HAP-1 (cell line): ENCODE measurements around the gene PCBP3.

Experiments used
- DNase-seq, 2 experiments: peaks; one replicate each; pipeline ENCODE4 v3.0.0-alpha.2; 2016 to 2020; ENCODE audit warnings: low spot score in 2 of 2
- H3K27me3 ChIP-seq: fragments of 250-450 bp; sonication (Bioruptor Pico); 2 replicates; pipeline ENCODE4 v1.5.1; 2020; ENCODE audit warnings: low read depth, mild to moderate bottlenecking, moderate library complexity
- H3K36me3 ChIP-seq: fragments of 250-450 bp; sonication (Bioruptor Pico); replicated peaks from 2 replicates; pipeline ENCODE4 v1.5.1; 2020; ENCODE audit warnings: mild to moderate bottlenecking
- H3K4me1 ChIP-seq: fragments of 250-450 bp; sonication (Bioruptor Pico); 2 replicates; pipeline ENCODE4 v1.5.1; 2020; ENCODE audit warnings: mild to moderate bottlenecking
- H3K4me3 ChIP-seq: fragments of 250-450 bp; sonication (Bioruptor Pico); 2 replicates; pipeline ENCODE4 v1.5.1; 2020; ENCODE audit warnings: mild to moderate bottlenecking, moderate library complexity
- H3K9me3 ChIP-seq: fragments of 250-450 bp; sonication (Bioruptor Pico); 2 replicates; pipeline ENCODE4 v1.5.1; 2020; ENCODE audit warnings: mild to moderate bottlenecking, moderate library complexity
- in situ Hi-C: fragments of 300-500 bp; cut with MboI; formaldehyde crosslinking; loops from 3 replicates; pipeline ENCODE4 v1.14.3; 2020; ENCODE audit warnings: low sequenced_read_pairs, inconsistent platforms, mixed read lengths

The PCBP3 gene

GRCh38 chr21:45864436-45864835 lies 220.9 kb downstream of the PCBP3 start:
- no peaks in the 10 kb centered on the region for H3K36me3 ChIP-seq
- H3K9me3 ChIP-seq: no peaks in the 10 kb centered on the region
- no peaks in the 10 kb centered on the region; the same call in 1 of the 2 replicates for H3K4me1 ChIP-seq
- in situ Hi-C loops: no loop called here
- no peak for DNase-seq
- no peaks in the 10 kb centered on the region for H3K27me3 ChIP-seq
- H3K4me3 ChIP-seq: no peak overlapping the region

- no peaks in the 10 kb centered on the region for H3K27me3 ChIP-seq
- no peak for DNase-seq
- H3K9me3 ChIP-seq: no peaks in the 10 kb centered on the region
- in situ Hi-C loops: no loop called here
- no peaks in the 10 kb centered on the region; the same call in 1 of the 2 replicates for H3K4me1 ChIP-seq
- H3K4me3 ChIP-seq: no peak overlapping the region
- no peaks in the 10 kb centered on the region for H3K36me3 ChIP-seq
Measured at GRCh38 chr21:45865106-45865835, 221.7 kb downstream of the PCBP3 start.

GRCh38 chr21:45866551-45866950 lies 223.0 kb downstream of the PCBP3 start:
- no peaks in the 10 kb centered on the region; the same call in 1 of the 2 replicates for H3K4me1 ChIP-seq
- H3K4me3 ChIP-seq: no peak overlapping the region
- H3K27me3 ChIP-seq: no peaks in the 10 kb centered on the region
- DNase-seq: no peak
- H3K9me3 ChIP-seq: no peaks in the 10 kb centered on the region
- no peaks in the 10 kb centered on the region for H3K36me3 ChIP-seq
- in situ Hi-C loops: no loop called here

GRCh38 chr21:45867041-45867666 lies 223.6 kb downstream of the PCBP3 start:
- H3K27me3 ChIP-seq: no peaks in the 10 kb centered on the region
- H3K9me3 ChIP-seq: no peaks in the 10 kb centered on the region
- DNase-seq: no peak
- in situ Hi-C loops: no loop called here
- H3K4me3 ChIP-seq: no peak overlapping the region
- H3K4me1 ChIP-seq: no peaks in the 10 kb centered on the region
- no peaks in the 10 kb centered on the region for H3K36me3 ChIP-seq

GRCh38 chr21:45867671-45868081 lies 224.2 kb downstream of the PCBP3 start:
- H3K36me3 ChIP-seq: no peaks in the 10 kb centered on the region
- H3K9me3 ChIP-seq: no peaks in the 10 kb centered on the region
- in situ Hi-C loops: no loop called here
- H3K4me3 ChIP-seq: no peak overlapping the region
- H3K4me1 ChIP-seq: no peaks in the 10 kb centered on the region
- H3K27me3 ChIP-seq: no peaks in the 10 kb centered on the region
- DNase-seq: no peak

- Histone ChIP-seq H3K9me3 (no peaks in the 10 kb centered on the region), H3K27me3 (no peaks in the 10 kb centered on the region), H3K36me3 (no peaks in the 10 kb centered on the region), H3K4me3 (no peak overlapping the region), H3K4me1 (no peaks in the 10 kb centered on the region)
- DNase-seq: no peak
- in situ Hi-C loops: no loop called here
Measured at GRCh38 chr21:45868086-45868485, 224.6 kb downstream of the PCBP3 start.

GRCh38 chr21:45868488-45868887 lies 225.0 kb downstream of the PCBP3 start:
- no peaks in the 10 kb centered on the region for H3K36me3 ChIP-seq
- no peaks in the 10 kb centered on the region for H3K4me1 ChIP-seq
- H3K9me3 ChIP-seq: no peaks in the 10 kb centered on the region
- DNase-seq: no peak
- in situ Hi-C loops: no loop called here
- no peak overlapping the region for H3K4me3 ChIP-seq
- H3K27me3 ChIP-seq: no peaks in the 10 kb centered on the region

GRCh38 chr21:45869121-45870007 lies 225.8 kb downstream of the PCBP3 start:
- in situ Hi-C loops: no loop called here
- DNase-seq: no peak
- Histone ChIP-seq H3K4me1 (no peaks in the 10 kb centered on the region), H3K9me3 (no peaks in the 10 kb centered on the region), H3K36me3 (no peaks in the 10 kb centered on the region), H3K27me3 (no peaks in the 10 kb centered on the region), H3K4me3 (no peak overlapping the region)

- no peak for DNase-seq
- in situ Hi-C loops: no loop called here
- Histone ChIP-seq H3K9me3 (no peaks in the 10 kb centered on the region), H3K4me3 (no peak overlapping the region), H3K27me3 (no peaks in the 10 kb centered on the region), H3K4me1 (no peaks in the 10 kb centered on the region), H3K36me3 (no peaks in the 10 kb centered on the region)
Measured at GRCh38 chr21:45870421-45870820, 226.9 kb downstream of the PCBP3 start.

GRCh38 chr21:45870851-45871615 lies 227.5 kb downstream of the PCBP3 start:
- H3K9me3 ChIP-seq: no peaks in the 10 kb centered on the region
- no peak for DNase-seq
- no peaks in the 10 kb centered on the region for H3K36me3 ChIP-seq
- no peak overlapping the region for H3K4me3 ChIP-seq
- H3K4me1 ChIP-seq: no peaks in the 10 kb centered on the region
- H3K27me3 ChIP-seq: no peaks in the 10 kb centered on the region
- in situ Hi-C loops: no loop called here

GRCh38 chr21:45871616-45872236 lies 228.2 kb downstream of the PCBP3 start:
- in situ Hi-C loops: no loop called here
- Histone ChIP-seq H3K9me3 (no peaks in the 10 kb centered on the region), H3K4me3 (no peak overlapping the region), H3K4me1 (no peaks in the 10 kb centered on the region), H3K27me3 (no peaks in the 10 kb centered on the region), H3K36me3 (no peaks in the 10 kb centered on the region)
- no peak for DNase-seq

- no peaks in the 10 kb centered on the region for H3K27me3 ChIP-seq
- no peak for DNase-seq
Measured at GRCh38 chr21:45872471-45872870, 228.9 kb downstream of the PCBP3 start.

GRCh38 chr21:45872902-45873301 lies 229.4 kb downstream of the PCBP3 start:
- H3K4me1 ChIP-seq: no peaks in the 10 kb centered on the region
- DNase-seq: no peak
- no peaks in the 10 kb centered on the region for H3K27me3 ChIP-seq
- no peaks in the 10 kb centered on the region for H3K9me3 ChIP-seq
- no peak overlapping the region for H3K4me3 ChIP-seq
- no peaks in the 10 kb centered on the region for H3K36me3 ChIP-seq
- in situ Hi-C loops: no loop called here

More at GRCh38 chr21:45872471-45872870, 228.9 kb downstream of the PCBP3 start:
- H3K36me3 ChIP-seq: no peaks in the 10 kb centered on the region
- in situ Hi-C loops: no loop called here
- no peak overlapping the region for H3K4me3 ChIP-seq
- no peaks in the 10 kb centered on the region for H3K9me3 ChIP-seq
- H3K4me1 ChIP-seq: no peaks in the 10 kb centered on the region
